Measurements from ENCODE around the gene PIK3C3.
A peak's percentile ranks its signal among the peaks of the same experiment; 100 is the strongest.
"Not testable (repeated sequence)": the region's sequence is repeated elsewhere in the genome, so short reads cannot be mapped to it uniquely, and the experiment has no call there.

The PIK3C3 gene

GRCh38 chr18:41965634-41966255 lies 10.7 kb downstream of the PIK3C3 start:
- DNase-seq (ENCODE audit: low read depth), result peak; percentile 21

GRCh38 chr18:41966943-41967342 lies 11.9 kb downstream of the PIK3C3 start:
- DNase-seq (ENCODE audit: low read depth), result peak; percentile 20

GRCh38 chr18:41967680-41968079 lies 12.6 kb downstream of the PIK3C3 start:
- DNase-seq (ENCODE audit: low read depth), result no peak

GRCh38 chr18:41969881-41970280 lies 14.8 kb downstream of the PIK3C3 start:
- DNase-seq (ENCODE audit: low read depth), result no peak

GRCh38 chr18:41972067-41972925 lies 17.3 kb downstream of the PIK3C3 start:
- no peak for DNase-seq (ENCODE audit: low read depth)

GRCh38 chr18:41973983-41974382 lies 18.9 kb downstream of the PIK3C3 start:
- no peak for DNase-seq (ENCODE audit: low read depth)

GRCh38 chr18:41974796-41975201 lies 19.8 kb downstream of the PIK3C3 start:
- DNase-seq (ENCODE audit: low read depth), result no peak

- no peak for DNase-seq (ENCODE audit: low read depth)
Measured at GRCh38 chr18:41975284-41975683, 20.2 kb downstream of the PIK3C3 start.

GRCh38 chr18:41977233-41977632 lies 22.2 kb downstream of the PIK3C3 start:
- no peak for DNase-seq (ENCODE audit: low read depth)

GRCh38 chr18:41982942-41983660 lies 28.1 kb downstream of the PIK3C3 start:
- no peak for DNase-seq (ENCODE audit: low read depth)

GRCh38 chr18:41985914-41986313 lies 30.9 kb downstream of the PIK3C3 start:
- no peak for DNase-seq (ENCODE audit: low read depth)

GRCh38 chr18:41989508-41989907 lies 34.5 kb downstream of the PIK3C3 start:
- no peak for DNase-seq (ENCODE audit: low read depth)

- no peak for DNase-seq (ENCODE audit: low read depth)
Measured at GRCh38 chr18:41992066-41992465, 37.0 kb downstream of the PIK3C3 start.

GRCh38 chr18:41992703-41993102 lies 37.7 kb downstream of the PIK3C3 start:
- DNase-seq (ENCODE audit: low read depth), result no peak

- DNase-seq (ENCODE audit: low read depth), result peak; percentile 21
Measured at GRCh38 chr18:41993151-41993550, 38.1 kb downstream of the PIK3C3 start.

GRCh38 chr18:41996020-41996419 lies 41.0 kb downstream of the PIK3C3 start:
- DNase-seq (ENCODE audit: low read depth), result no peak

- no peak for DNase-seq (ENCODE audit: low read depth)
Measured at GRCh38 chr18:41999751-42000150, 44.7 kb downstream of the PIK3C3 start.

- DNase-seq (ENCODE audit: low read depth), result no peak
Measured at GRCh38 chr18:42001801-42002200, 46.8 kb downstream of the PIK3C3 start.

- no peak for DNase-seq (ENCODE audit: low read depth)
Measured at GRCh38 chr18:42004653-42005052, 49.6 kb downstream of the PIK3C3 start.

GRCh38 chr18:42005782-42006181 lies 50.7 kb downstream of the PIK3C3 start:
- DNase-seq (ENCODE audit: low read depth), result no peak

- DNase-seq (ENCODE audit: low read depth), result not testable (repeated sequence)
Measured at GRCh38 chr18:42009457-42009856, 54.4 kb downstream of the PIK3C3 start.

GRCh38 chr18:42011053-42011452 lies 56.0 kb downstream of the PIK3C3 start:
- no peak for DNase-seq (ENCODE audit: low read depth)

- no peak for DNase-seq (ENCODE audit: low read depth)
Measured at GRCh38 chr18:42018831-42019230, 63.8 kb downstream of the PIK3C3 start.

All from fibroblast of gingiva (primary cell).